Activated naive CD8-positive, alpha-beta T cell treated with anti-CD3 and anti-CD28 coated beads for 36 hours (primary cell): ENCODE results near the gene TLCD3A. TPM values are rescaled to one million over a fixed set of nuclear protein-coding genes. Genes with fewer than 3 reads are reported as not detected.
"Not testable (repeated sequence)": the region's sequence is repeated elsewhere in the genome, so short reads cannot be mapped to it uniquely, and the experiment has no call there.

Source experiments
- DNase-seq: peaks from one replicate; pipeline ENCODE4 v3.0.0; 2021
- H3K27ac Mint-ChIP-seq: one replicate; pipeline ENCODE4 v1.8.0; 2022; ENCODE audit warnings: mild to moderate bottlenecking, moderate library complexity, mixed read lengths
- H3K27me3 Mint-ChIP-seq: one replicate; pipeline ENCODE4 v1.8.0; 2022; ENCODE audit warnings: mild to moderate bottlenecking, mixed read lengths
- H3K36me3 Mint-ChIP-seq: one replicate; pipeline ENCODE4 v1.8.0; 2021; ENCODE audit warnings: mild to moderate bottlenecking, mixed read lengths
- H3K4me1 Mint-ChIP-seq: one replicate; pipeline ENCODE4 v1.8.0; 2021; ENCODE audit warnings: mixed read lengths
- H3K4me3 Mint-ChIP-seq: one replicate; pipeline ENCODE4 v1.8.0; 2022; ENCODE audit warnings: mild to moderate bottlenecking, moderate library complexity, mixed read lengths
- H3K9me3 Mint-ChIP-seq: one replicate; pipeline ENCODE4 v1.8.0; 2022; ENCODE audit warnings: mixed read lengths
- total RNA-seq, 2 experiments: library from RNA; stranded (reverse); gene quantifications; one replicate each; pipeline ENCODE4 v1.2.3, GENCODE V29; 2021

The TLCD3A gene
- total RNA-seq, 2 experiments from 2014 or later: 22.6 to 26.7 TPM

DNA sequence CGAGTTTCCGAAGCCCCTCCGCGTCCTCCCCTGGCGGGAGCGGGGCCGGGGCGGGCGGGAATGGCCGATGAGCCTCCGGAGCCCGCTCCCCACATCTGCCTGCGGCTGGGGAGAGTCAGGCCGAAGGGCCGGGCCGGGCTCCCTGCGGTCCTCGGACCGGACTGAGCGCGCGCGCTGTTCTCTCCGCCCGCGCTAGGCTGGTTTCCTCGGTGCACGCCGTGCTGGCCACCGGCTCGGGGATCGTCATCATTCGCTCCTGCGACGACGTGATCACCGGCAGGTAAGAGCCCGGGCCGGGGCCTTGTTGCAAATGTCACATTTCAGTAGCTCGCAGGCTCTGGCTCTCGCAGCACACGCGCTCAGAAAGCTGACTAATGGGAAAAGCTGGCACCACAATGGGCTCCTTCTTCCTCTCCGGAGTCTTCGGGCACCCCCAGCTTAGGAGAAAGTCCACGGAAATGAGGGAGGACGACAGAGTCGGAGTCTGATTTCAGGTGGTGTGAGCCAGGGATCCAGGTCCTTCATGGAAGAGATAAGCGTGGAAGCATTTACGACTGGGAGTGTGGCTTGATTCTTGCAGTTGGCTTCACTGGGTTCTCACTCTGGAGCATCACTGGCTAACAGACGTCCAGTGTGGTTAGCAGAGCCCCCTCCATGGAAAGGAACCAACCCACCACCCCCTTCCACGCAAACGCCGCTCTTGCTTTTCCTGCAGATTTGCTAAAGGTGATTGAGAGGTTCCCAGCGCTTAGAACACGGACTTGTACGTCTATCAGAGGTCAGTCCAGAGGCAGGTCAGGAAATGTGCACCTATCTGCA, 715 bp downstream of the TLCD3A start:
- Mint-ChIP-seq H3K27me3 (peaks cover 5% of the 10 kb centered on the region), H3K27ac (peak overlapping the region; percentile 82), H3K36me3 (peaks cover 34% of the 10 kb centered on the region), H3K9me3 (no peaks in the 10 kb centered on the region), H3K4me1 (peaks cover 24% of the 10 kb centered on the region), H3K4me3 (peak overlapping the region; percentile 92)
- peak; percentile 64 for DNase-seq

DNA sequence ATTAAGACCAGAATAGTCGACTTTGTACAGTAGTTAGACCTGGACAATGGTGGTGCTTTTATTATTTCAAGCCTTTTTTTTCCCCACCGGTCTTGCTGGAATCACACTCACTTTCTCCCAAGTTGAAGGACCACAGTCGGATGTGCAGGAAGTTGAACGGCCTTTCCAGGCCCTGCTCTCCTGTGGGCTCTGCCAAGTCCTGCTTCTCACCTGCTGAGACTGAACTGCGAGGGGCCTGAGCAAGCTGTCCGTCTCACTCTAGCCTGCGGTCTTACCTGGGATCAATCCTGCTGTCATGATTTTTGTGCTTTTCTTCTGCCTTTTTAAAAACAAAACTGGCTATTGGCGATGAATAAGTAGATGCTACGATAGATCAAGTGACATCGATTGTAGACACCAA, 1.3 kb downstream of the TLCD3A start:
- peak overlapping the region; percentile 63 for H3K27ac Mint-ChIP-seq
- H3K36me3 Mint-ChIP-seq: peaks cover 40% of the 10 kb centered on the region
- peak overlapping the region; percentile 92 for H3K4me3 Mint-ChIP-seq
- DNase-seq: no peak
- H3K27me3 Mint-ChIP-seq: peaks cover 5% of the 10 kb centered on the region
- H3K4me1 Mint-ChIP-seq: peaks cover 22% of the 10 kb centered on the region
- no peaks in the 10 kb centered on the region for H3K9me3 Mint-ChIP-seq

- Mint-ChIP-seq H3K36me3 (peaks cover 55% of the 10 kb centered on the region), H3K4me3 (no peak overlapping the region), H3K4me1 (peaks cover 30% of the 10 kb centered on the region), H3K27me3 (no peaks in the 10 kb centered on the region), H3K27ac (no peak overlapping the region), H3K9me3 (no peaks in the 10 kb centered on the region)
- no peak for DNase-seq
Observed at GRCh38 chr17:737561-738113, 5.2 kb downstream of the TLCD3A start.

DNA sequence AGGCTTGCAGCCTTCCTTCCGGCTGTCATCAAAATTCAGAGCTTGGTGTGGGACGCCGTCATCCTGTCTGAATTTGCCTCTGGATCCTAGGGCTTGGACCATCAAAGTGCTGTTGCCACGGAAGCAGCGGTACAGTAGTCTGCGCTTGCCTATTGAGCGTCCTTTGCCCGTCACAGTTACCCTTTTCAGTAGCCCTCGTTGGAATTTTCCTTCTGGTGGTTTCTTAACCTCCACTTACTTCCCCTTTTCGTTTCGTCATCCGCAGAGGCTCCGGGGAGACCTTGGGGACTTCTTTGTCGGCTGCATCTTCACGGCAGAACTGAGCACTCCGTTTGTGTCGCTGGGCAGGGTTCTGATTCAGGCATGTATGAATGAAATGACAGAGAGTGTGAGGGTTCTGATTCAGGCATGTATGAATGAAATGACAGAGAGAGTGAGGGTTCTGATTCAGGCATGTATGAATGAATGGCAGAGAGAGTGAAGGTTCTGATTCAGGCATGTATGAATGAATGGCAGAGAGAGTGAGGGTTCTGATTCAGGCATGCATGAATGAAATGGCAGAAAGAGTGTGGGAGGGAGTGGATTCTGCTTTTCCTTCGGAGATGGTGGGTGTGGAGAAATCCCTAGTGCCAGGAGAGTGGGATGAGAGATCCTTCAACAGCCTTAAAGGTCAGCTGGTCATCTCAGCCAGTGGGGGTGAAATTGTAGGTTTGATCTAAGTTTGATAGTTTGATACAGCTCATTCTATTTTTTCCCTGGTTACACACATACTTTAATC, 8.0 kb downstream of the TLCD3A start:
- Mint-ChIP-seq H3K27ac (peak overlapping the region; percentile 78), H3K4me1 (peaks cover 25% of the 10 kb centered on the region), H3K9me3 (no peaks in the 10 kb centered on the region), H3K27me3 (no peaks in the 10 kb centered on the region), H3K4me3 (peak overlapping the region; percentile 22), H3K36me3 (peaks cover 52% of the 10 kb centered on the region)
- peak; percentile 46 for DNase-seq

DNA sequence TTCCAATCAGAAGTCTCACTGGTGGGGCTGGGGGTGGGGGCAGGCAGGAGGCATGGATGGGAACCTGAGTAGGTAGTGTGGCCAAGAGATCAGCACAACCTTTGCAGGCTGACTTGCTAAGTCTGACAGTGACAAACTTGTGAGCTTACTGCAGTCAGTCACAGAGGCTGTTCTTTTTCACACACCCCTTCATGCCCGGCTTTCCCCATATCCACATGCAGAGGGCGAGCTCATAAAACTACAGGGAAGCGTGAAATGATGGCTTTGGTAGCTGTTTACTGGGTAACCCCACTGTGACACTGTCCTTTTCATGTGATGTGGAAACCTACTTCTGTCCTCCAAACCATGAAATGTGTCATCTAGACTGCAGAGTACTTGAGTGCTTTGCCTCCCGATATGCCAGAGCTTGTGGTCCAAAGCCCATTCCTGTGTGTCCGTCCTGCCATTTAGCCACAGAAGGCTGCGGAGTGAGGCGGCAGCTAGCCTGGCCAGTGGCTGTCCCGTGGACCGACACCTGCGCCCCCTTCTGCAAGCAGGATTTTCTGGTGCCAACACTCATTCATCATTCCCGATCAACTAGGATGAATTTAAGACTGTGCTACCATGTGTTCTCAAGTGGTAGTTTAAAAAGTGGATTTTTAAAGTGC, 9.9 kb downstream of the TLCD3A start:
- Mint-ChIP-seq H3K36me3 (peaks cover 40% of the 10 kb centered on the region), H3K27me3 (no peaks in the 10 kb centered on the region), H3K4me3 (no peak overlapping the region), H3K27ac (no peak overlapping the region), H3K4me1 (peaks cover 25% of the 10 kb centered on the region), H3K9me3 (no peaks in the 10 kb centered on the region)
- no peak for DNase-seq

DNA sequence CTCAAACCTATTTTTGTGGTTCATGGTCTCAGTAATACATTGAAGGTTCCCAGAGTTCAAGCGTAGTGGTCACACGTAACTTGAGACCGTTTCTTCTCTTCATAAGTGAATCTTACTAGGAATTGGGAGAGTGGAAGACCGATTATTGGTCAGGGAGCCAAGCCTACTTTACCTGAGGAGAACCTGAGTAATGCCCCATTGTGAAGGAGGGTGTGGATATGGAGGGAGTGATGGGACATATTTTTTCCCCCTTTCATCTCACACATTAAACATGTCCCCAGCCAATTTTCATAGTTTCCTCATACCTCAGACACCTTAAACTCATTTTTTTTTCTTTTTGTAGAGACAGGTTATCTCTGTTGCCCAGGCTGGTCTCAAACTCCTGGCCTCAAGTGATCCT, 10.7 kb downstream of the TLCD3A start:
- no peak for DNase-seq
- no peak overlapping the region for H3K4me3 Mint-ChIP-seq
- no peak overlapping the region for H3K27ac Mint-ChIP-seq
- H3K27me3 Mint-ChIP-seq: no peaks in the 10 kb centered on the region
- no peaks in the 10 kb centered on the region for H3K9me3 Mint-ChIP-seq
- peaks cover 48% of the 10 kb centered on the region for H3K36me3 Mint-ChIP-seq
- H3K4me1 Mint-ChIP-seq: peaks cover 25% of the 10 kb centered on the region

GRCh38 chr17:744937-745336, 12.5 kb downstream of the TLCD3A start:
- peaks cover 31% of the 10 kb centered on the region for H3K4me1 Mint-ChIP-seq
- no peaks in the 10 kb centered on the region for H3K27me3 Mint-ChIP-seq
- H3K4me3 Mint-ChIP-seq: no peak overlapping the region
- DNase-seq: no peak
- no peak overlapping the region for H3K27ac Mint-ChIP-seq
- peaks cover 57% of the 10 kb centered on the region for H3K36me3 Mint-ChIP-seq
- peaks cover 5% of the 10 kb centered on the region for H3K9me3 Mint-ChIP-seq

DNA sequence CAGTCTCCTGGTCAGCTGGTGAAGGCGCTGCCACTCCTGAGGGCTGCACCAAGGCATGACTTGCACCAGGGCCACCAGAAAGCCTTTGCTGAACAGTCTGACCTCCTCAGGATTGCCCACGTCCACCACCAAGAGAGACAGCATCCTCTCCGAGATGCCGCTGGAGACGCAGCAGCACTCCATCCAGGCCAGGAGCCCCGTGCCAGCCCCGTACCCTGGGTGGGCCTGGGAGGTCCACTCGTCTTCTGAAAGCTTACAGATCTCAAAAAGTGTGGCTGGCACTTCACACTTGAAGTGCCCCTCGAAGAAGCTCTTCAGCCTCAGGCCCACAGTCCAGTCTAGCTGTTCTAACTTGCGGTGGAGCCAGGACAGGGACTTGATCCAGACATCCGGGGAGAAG, 13.0 kb downstream of the TLCD3A start:
- Mint-ChIP-seq H3K27me3 (no peaks in the 10 kb centered on the region), H3K27ac (no peak overlapping the region), H3K9me3 (peaks cover 5% of the 10 kb centered on the region), H3K36me3 (peaks cover 58% of the 10 kb centered on the region), H3K4me3 (no peak overlapping the region), H3K4me1 (peaks cover 31% of the 10 kb centered on the region)
- DNase-seq: no peak

GRCh38 chr17:746181-746580, 13.8 kb downstream of the TLCD3A start:
- H3K4me1 Mint-ChIP-seq: peaks cover 29% of the 10 kb centered on the region

DNA sequence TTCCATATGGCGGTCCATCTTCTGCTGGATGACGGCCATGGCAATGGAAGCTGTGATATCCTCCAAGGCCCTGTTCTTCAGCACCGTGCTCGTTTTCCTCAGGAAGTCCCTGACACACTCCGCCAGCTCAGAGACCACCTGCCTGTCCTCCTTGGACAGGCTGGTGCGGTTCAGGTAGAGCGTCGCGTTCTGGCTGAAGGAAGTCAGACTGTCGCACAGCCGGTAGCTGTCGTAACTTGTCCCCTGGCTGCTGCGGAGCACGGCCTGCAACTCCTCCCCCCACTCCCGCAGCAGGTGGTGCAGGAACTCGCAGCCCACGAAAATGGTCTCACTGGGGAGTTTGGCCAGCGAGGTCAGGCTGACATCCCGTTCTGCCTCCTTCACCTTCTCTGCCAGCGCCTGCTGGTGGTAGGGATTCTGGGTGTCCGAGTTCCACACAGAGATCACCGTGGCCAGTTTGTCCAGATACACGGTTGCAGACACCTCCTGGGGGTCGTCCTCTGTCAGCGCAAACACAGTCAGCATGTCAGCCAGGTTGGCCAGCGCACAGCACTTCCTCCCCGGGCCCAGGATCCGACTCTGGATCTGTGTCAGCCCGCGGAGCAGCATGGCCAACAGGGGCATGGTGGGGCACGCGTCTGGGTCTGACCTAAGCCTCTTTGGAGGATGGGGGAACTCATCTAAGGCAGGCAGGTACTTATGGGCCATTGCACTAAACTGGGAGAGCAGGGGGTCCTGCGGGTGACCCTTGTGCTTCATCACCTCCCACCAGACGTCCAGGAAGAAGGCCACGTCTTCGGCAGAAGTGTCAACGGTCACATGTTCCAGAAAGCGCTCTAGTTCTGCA, 14.6 kb downstream of the TLCD3A start:
- Mint-ChIP-seq H3K36me3 (peaks cover 63% of the 10 kb centered on the region), H3K4me3 (no peak overlapping the region), H3K4me1 (peaks cover 25% of the 10 kb centered on the region), H3K27me3 (no peaks in the 10 kb centered on the region), H3K27ac (no peak overlapping the region), H3K9me3 (peaks cover 5% of the 10 kb centered on the region)
- DNase-seq: no peak

More at GRCh38 chr17:746181-746580, 13.8 kb downstream of the TLCD3A start:
- Mint-ChIP-seq H3K4me3 (no peak overlapping the region), H3K9me3 (peaks cover 5% of the 10 kb centered on the region), H3K27ac (no peak overlapping the region), H3K27me3 (no peaks in the 10 kb centered on the region), H3K36me3 (peaks cover 62% of the 10 kb centered on the region)
- no peak for DNase-seq

- H3K27me3 Mint-ChIP-seq, DNase-seq, H3K4me3 Mint-ChIP-seq, H3K9me3 Mint-ChIP-seq, H3K27ac Mint-ChIP-seq: not testable (repeated sequence)
- peaks cover 21% of the 10 kb centered on the region for H3K4me1 Mint-ChIP-seq
- peaks cover 52% of the 10 kb centered on the region for H3K36me3 Mint-ChIP-seq
Observed at GRCh38 chr17:748604-749003, 16.2 kb downstream of the TLCD3A start.

DNA sequence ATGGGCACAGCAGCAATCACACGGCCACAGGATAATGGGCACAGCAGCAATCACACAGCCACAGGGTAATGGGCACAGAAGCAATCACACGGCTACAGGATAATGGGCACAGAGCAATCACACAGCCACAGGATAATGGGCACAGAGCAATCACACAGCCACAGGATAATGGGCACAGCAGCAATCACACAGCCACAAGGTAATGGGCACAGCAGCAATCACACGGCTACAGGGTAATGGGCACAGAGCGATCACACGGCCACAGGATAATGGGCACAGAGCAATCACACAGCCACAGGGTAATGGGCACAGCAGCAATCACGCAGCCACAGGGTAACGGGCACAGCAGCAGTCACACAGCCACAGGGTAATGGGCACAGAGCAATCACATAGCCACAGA, 17.0 kb downstream of the TLCD3A start:
- Mint-ChIP-seq H3K36me3 (peaks cover 47% of the 10 kb centered on the region), H3K4me3 (peak overlapping the region; percentile 64), H3K4me1 (peaks cover 20% of the 10 kb centered on the region)
- DNase-seq, H3K27me3 Mint-ChIP-seq, H3K9me3 Mint-ChIP-seq, H3K27ac Mint-ChIP-seq: not testable (repeated sequence)

DNA sequence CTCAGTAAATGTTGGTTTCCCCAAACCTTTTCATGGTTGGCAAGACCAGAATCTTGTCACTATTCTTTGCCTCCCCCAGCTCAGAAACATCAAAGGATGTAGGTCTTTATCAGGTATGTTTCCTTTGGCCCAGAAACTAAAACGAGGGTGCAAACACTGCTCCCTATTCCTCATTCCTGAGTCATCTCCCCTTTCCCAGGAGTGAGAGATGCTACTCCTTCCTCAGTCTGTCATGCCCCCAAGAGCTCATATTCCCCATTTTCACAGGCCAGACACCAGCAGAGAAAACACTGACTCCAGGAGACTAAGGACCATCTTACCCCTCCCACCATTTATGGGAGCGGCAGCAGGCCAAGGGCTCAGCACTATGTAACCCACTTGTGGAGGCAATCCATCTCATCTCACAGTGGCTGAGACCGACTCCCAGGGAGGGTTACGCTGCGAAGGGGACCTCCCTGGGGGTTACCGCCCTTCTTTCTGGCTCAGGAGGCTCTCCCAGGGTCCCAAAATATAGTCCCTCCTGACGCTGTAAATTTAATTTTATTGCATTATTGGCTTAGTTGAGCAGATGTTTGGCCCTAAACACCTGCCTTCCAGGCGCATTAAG, 18.1 kb downstream of the TLCD3A start:
- H3K4me3 Mint-ChIP-seq: peak overlapping the region; percentile 96
- peaks cover 5% of the 10 kb centered on the region for H3K9me3 Mint-ChIP-seq
- DNase-seq: no peak
- peak overlapping the region; percentile 96 for H3K27ac Mint-ChIP-seq
- H3K4me1 Mint-ChIP-seq: peaks cover 19% of the 10 kb centered on the region
- no peaks in the 10 kb centered on the region for H3K27me3 Mint-ChIP-seq
- peaks cover 44% of the 10 kb centered on the region for H3K36me3 Mint-ChIP-seq
